Neural progenitor cell (in vitro differentiated cells): Measurements from ENCODE around the gene GABRG3. TPM values are rescaled to one million over a fixed set of nuclear protein-coding genes. Genes with fewer than 3 reads are reported as not detected.

Source experiments
- DNase-seq: peaks from one replicate; pipeline ENCODE4 v3.0.0-alpha.2; 2016; ENCODE audit warnings: low spot score
- H2AFZ ChIP-seq: fragments of 200-600 bp; sonication (generic); replicated peaks from 2 replicates; pipeline ENCODE4 v1.6.1; 2016; ENCODE audit warnings: antibody characterized with exemption
- H3F3A ChIP-seq: fragments of 200-600 bp; sonication (generic); 2 replicates; pipeline ENCODE4 v1.6.1; 2016; ENCODE audit warnings: antibody characterized with exemption, low read depth
- H3K27ac ChIP-seq: fragments of 200-600 bp; sonication (generic); 2 replicates; pipeline ENCODE4 v1.5.1; 2016; ENCODE audit warnings: mild to moderate bottlenecking
- H3K27me3 ChIP-seq: fragments of 200-600 bp; sonication (generic); 2 replicates; pipeline ENCODE4 v1.6.1; 2016; ENCODE audit warnings: mild to moderate bottlenecking, moderate library complexity
- H3K36me3 ChIP-seq: fragments of 200-600 bp; sonication (generic); 2 replicates; pipeline ENCODE4 v1.5.1; 2016
- H3K4me1 ChIP-seq: fragments of 200-600 bp; sonication (generic); 2 replicates; pipeline ENCODE4 v1.6.1; 2016; ENCODE audit warnings: mixed run types
- H3K4me2 ChIP-seq: fragments of 200-600 bp; sonication (generic); 2 replicates; pipeline ENCODE4 v1.6.1; 2016
- H3K4me3 ChIP-seq: fragments of 200-600 bp; sonication (generic); 2 replicates; pipeline ENCODE4 v1.5.1; 2016
- H3K79me2 ChIP-seq: fragments of 200-600 bp; sonication (generic); 2 replicates; pipeline ENCODE4 v1.6.1; 2016; ENCODE audit warnings: low read depth
- H3K9ac ChIP-seq: fragments of 200-600 bp; sonication (generic); 2 replicates; pipeline ENCODE4 v1.6.1; 2016
- H3K9me3 ChIP-seq: fragments of 200-600 bp; sonication (generic); 2 replicates; pipeline ENCODE4 v1.5.1; 2016; ENCODE audit warnings: low read depth
- H4K20me1 ChIP-seq: fragments of 200-600 bp; sonication (generic); 2 replicates; pipeline ENCODE4 v1.6.1; 2016; ENCODE audit warnings: low read depth
- H3K27ac Mint-ChIP-seq: 3 replicates; pipeline ENCODE4 v1.8.0; 2021; ENCODE audit warnings: mixed read lengths
- H3K27me3 Mint-ChIP-seq: 2 replicates; pipeline ENCODE4 v1.8.0; 2022; ENCODE audit warnings: low read depth, mild to moderate bottlenecking, inconsistent platforms, moderate library complexity, mixed read lengths; ENCODE audit not compliant: insufficient read depth
- H3K36me3 Mint-ChIP-seq: 3 replicates; pipeline ENCODE4 v1.8.0; 2021; ENCODE audit warnings: mixed read lengths
- H3K4me1 Mint-ChIP-seq: 3 replicates; pipeline ENCODE4 v1.8.0; 2021; ENCODE audit warnings: mixed read lengths
- H3K4me3 Mint-ChIP-seq: 3 replicates; pipeline ENCODE4 v1.8.0; 2021; ENCODE audit warnings: mild to moderate bottlenecking, moderate library complexity, mixed read lengths
- H3K9me3 Mint-ChIP-seq: 3 replicates; pipeline ENCODE4 v1.8.0; 2020; ENCODE audit warnings: mixed read lengths
- CTCF ChIP-seq: fragments of 200-600 bp; sonication (generic); IDR thresholded peaks from 2 replicates; pipeline ENCODE4 v1.5.1; 2017; ENCODE audit warnings: antibody characterized with exemption, mild to moderate bottlenecking
- EZH2 ChIP-seq: fragments of 200-600 bp; sonication (generic); IDR thresholded peaks from 2 replicates; pipeline ENCODE4 v1.6.1; 2017; ENCODE audit warnings: antibody characterized with exemption, mild to moderate bottlenecking, moderate library complexity
- EZH2phosphoT487 ChIP-seq: fragments of 200-600 bp; sonication (generic); IDR thresholded peaks from 2 replicates; pipeline ENCODE4 v1.6.1; 2017; ENCODE audit warnings: antibody characterized with exemption
- total RNA-seq: library from RNA; depleted of rRNA; stranded (reverse); fragments of >200 nt; gene quantifications from 2 replicates; pipeline ENCODE4 v1.2.3, GENCODE V29; 2015; ENCODE audit warnings: low replicate concordance

Gene GABRG3
- total RNA-seq, 1 donor from 2014 or later, result 3.4 TPM

GRCh38 chr15:27473845-27474244, 502.9 kb downstream of the GABRG3 start:
- Histone ChIP-seq H3K27me3 (no peaks in the 10 kb centered on the region), H3K4me1 (no peaks in the 10 kb centered on the region), H3K9me3 (no peaks in the 10 kb centered on the region), H3K27ac (no peak overlapping the region), H3K4me2 (no peak overlapping the region), H3F3A (no peaks in the 10 kb centered on the region), H3K36me3 (no peaks in the 10 kb centered on the region), H2AFZ (no peak overlapping the region), H4K20me1 (no peaks in the 10 kb centered on the region), H3K79me2 (no peaks in the 10 kb centered on the region), H3K4me3 (no peak overlapping the region), H3K9ac (no peak overlapping the region)
- no peaks in the 10 kb centered on the region for H3K9me3 Mint-ChIP-seq
- no peak overlapping the region for H3K27ac Mint-ChIP-seq
- no peaks in the 10 kb centered on the region for H3K27me3 Mint-ChIP-seq
- no peak for DNase-seq
- TF ChIP-seq EZH2 (no peak), EZH2phosphoT487 (no peak), CTCF (no peak)
- H3K4me3 Mint-ChIP-seq, result no peak overlapping the region
- H3K36me3 Mint-ChIP-seq, result no peaks in the 10 kb centered on the region
- no peaks in the 10 kb centered on the region for H3K4me1 Mint-ChIP-seq

DNA sequence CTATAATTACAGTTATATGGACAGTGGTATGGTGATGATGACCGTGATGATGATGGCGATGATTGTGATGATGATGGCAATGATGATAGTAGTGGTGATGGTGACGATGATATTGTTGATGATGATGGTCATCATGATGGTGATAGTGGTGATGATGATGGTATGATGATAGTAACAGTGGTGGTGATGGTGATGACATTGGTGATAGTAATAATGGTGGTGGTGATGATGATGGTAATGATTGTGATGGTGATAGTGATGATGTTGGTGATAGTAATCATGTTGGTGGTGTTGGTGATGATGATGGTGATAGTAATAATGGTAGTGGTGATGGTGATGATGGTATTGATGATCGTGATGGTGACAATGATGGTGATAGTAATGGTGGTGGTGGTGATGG, 504.4 kb downstream of the GABRG3 start:
- H3K27me3 Mint-ChIP-seq, result peaks cover 2% of the 10 kb centered on the region
- no peaks in the 10 kb centered on the region for H3K79me2 ChIP-seq
- DNase-seq, result no peak
- no peaks in the 10 kb centered on the region for H3K36me3 ChIP-seq
- H3K4me2 ChIP-seq, result no peak overlapping the region
- H3K4me3 Mint-ChIP-seq, result no peak overlapping the region
- no peak overlapping the region for H2AFZ ChIP-seq
- no peaks in the 10 kb centered on the region for H3K4me1 Mint-ChIP-seq
- H4K20me1 ChIP-seq, result no peaks in the 10 kb centered on the region
- H3K9me3 ChIP-seq, result no peaks in the 10 kb centered on the region
- H3K9me3 Mint-ChIP-seq, result no peaks in the 10 kb centered on the region
- H3K4me1 ChIP-seq, result no peaks in the 10 kb centered on the region
- TF ChIP-seq EZH2phosphoT487 (no peak), CTCF (no peak), EZH2 (no peak)
- no peaks in the 10 kb centered on the region for H3K27me3 ChIP-seq
- H3F3A ChIP-seq, result no peaks in the 10 kb centered on the region
- H3K4me3 ChIP-seq, result no peak overlapping the region
- H3K27ac ChIP-seq, result no peak overlapping the region
- no peaks in the 10 kb centered on the region for H3K36me3 Mint-ChIP-seq
- no peak overlapping the region for H3K9ac ChIP-seq
- H3K27ac Mint-ChIP-seq, result no peak overlapping the region

GRCh38 chr15:27479296-27480140, 508.5 kb downstream of the GABRG3 start:
- TF ChIP-seq CTCF (no peak), EZH2 (no peak), EZH2phosphoT487 (no peak)
- no peak overlapping the region for H3K27ac Mint-ChIP-seq
- no peaks in the 10 kb centered on the region for H3K36me3 Mint-ChIP-seq
- DNase-seq, result no peak
- no peaks in the 10 kb centered on the region for H3K9me3 Mint-ChIP-seq
- Histone ChIP-seq H2AFZ (no peak overlapping the region), H3K4me1 (peaks cover 10% of the 10 kb centered on the region), H3K27me3 (no peaks in the 10 kb centered on the region), H3K4me3 (no peak overlapping the region), H3F3A (peaks cover 7% of the 10 kb centered on the region), H4K20me1 (no peaks in the 10 kb centered on the region), H3K36me3 (no peaks in the 10 kb centered on the region), H3K27ac (no peak overlapping the region), H3K79me2 (no peaks in the 10 kb centered on the region), H3K9ac (no peak overlapping the region), H3K9me3 (no peaks in the 10 kb centered on the region), H3K4me2 (no peak overlapping the region)
- H3K4me3 Mint-ChIP-seq, result no peak overlapping the region
- peaks cover 16% of the 10 kb centered on the region for H3K4me1 Mint-ChIP-seq
- peaks cover 2% of the 10 kb centered on the region for H3K27me3 Mint-ChIP-seq
